SK-N-SH treated with all-trans-retinoic acid at 6 μM for 48 hours (cell line): ENCODE data around the gene SMOC1.

Source experiments
- ATAC-seq: fragments of 200-7000 bp; cut with Tn5 transposase; 3 replicates; pipeline ENCODE4 v1.9.1; 2020; ENCODE audit warnings: mild to moderate bottlenecking, moderate library complexity
- ARNTL ChIP-seq: fragments of 450-650 bp; formaldehyde crosslinking; IDR thresholded peaks from 2 replicates; pipeline ENCODE4 v1.5.0; 2020; ENCODE audit warnings: low read depth, mild to moderate bottlenecking, moderate library complexity, borderline replicate concordance
- BACH2 ChIP-seq: fragments of 250-450 bp; sonication (Bioruptor Pico); IDR thresholded peaks from 2 replicates; pipeline ENCODE4 v1.9.0; 2021; ENCODE audit warnings: mild to moderate bottlenecking, borderline replicate concordance
- CREB5 ChIP-seq: fragments of 250-450 bp; sonication (Bioruptor Pico); IDR thresholded peaks from 2 replicates; pipeline ENCODE4 v1.5.1; 2020; ENCODE audit warnings: low read depth, mild to moderate bottlenecking, moderate library complexity
- ESRRG ChIP-seq: fragments of 250-450 bp; sonication (Bioruptor Pico); IDR thresholded peaks from 2 replicates; pipeline ENCODE4 v1.6.1; 2021; ENCODE audit warnings: mild to moderate bottlenecking
- GLIS3 ChIP-seq: fragments of 250-450 bp; sonication (Bioruptor Pico); IDR thresholded peaks from 2 replicates; pipeline ENCODE4 v1.5.0; 2020; ENCODE audit warnings: mild to moderate bottlenecking, moderate library complexity
- ISL1 ChIP-seq: fragments of 250-450 bp; sonication (Bioruptor Pico); IDR thresholded peaks from 2 replicates; pipeline ENCODE4 v2.1.2; 2022; ENCODE audit warnings: mild to moderate bottlenecking, moderate library complexity
- OSR1 ChIP-seq: fragments of 250-450 bp; sonication (Bioruptor Pico); IDR thresholded peaks from 2 replicates; pipeline ENCODE4 v1.8.0; 2022; ENCODE audit warnings: moderate library complexity, mild to moderate bottlenecking, inconsistent platforms
- PATZ1 ChIP-seq: fragments of 250-450 bp; sonication (Bioruptor Pico); IDR thresholded peaks from 2 replicates; pipeline ENCODE4 v1.8.0; 2020; ENCODE audit warnings: mild to moderate bottlenecking, moderate library complexity, borderline replicate concordance
- RARB ChIP-seq: fragments of 250-450 bp; sonication (Bioruptor Pico); IDR thresholded peaks from 2 replicates; pipeline ENCODE4 v1.8.0; 2021; ENCODE audit warnings: mild to moderate bottlenecking, moderate library complexity
- SNAI2 ChIP-seq: fragments of 250-450 bp; sonication (Bioruptor Pico); IDR thresholded peaks from 2 replicates; pipeline ENCODE4 v1.5.0; 2020; ENCODE audit warnings: mild to moderate bottlenecking, moderate library complexity
- TOX ChIP-seq: fragments of 250-450 bp; sonication (Bioruptor Pico); IDR thresholded peaks from 2 replicates; pipeline ENCODE4 v1.8.0; 2021; ENCODE audit warnings: mild to moderate bottlenecking, moderate library complexity, borderline replicate concordance
- ZC3H10 ChIP-seq: fragments of 250-450 bp; sonication (Bioruptor Pico); IDR thresholded peaks from 2 replicates; pipeline ENCODE4 v1.5.1; 2021; ENCODE audit warnings: mild to moderate bottlenecking, moderate library complexity
- ZFP30 ChIP-seq: fragments of 450-650 bp; formaldehyde crosslinking; IDR thresholded peaks from 2 replicates; pipeline ENCODE4 v1.5.0; 2022; ENCODE audit warnings: mild to moderate bottlenecking, moderate library complexity
- ZNF565 ChIP-seq: fragments of 450-650 bp; formaldehyde crosslinking; conservative IDR thresholded peaks from 2 replicates; pipeline ENCODE4 v1.5.0; 2020; ENCODE audit warnings: low read depth, mild to moderate bottlenecking, moderate library complexity
- ZNF70 ChIP-seq: fragments of 450-650 bp; formaldehyde crosslinking; IDR thresholded peaks from 2 replicates; pipeline ENCODE4 v1.5.0; 2020; ENCODE audit warnings: mild to moderate bottlenecking, moderate library complexity
- ZNF8 ChIP-seq: fragments of 450-650 bp; formaldehyde crosslinking; IDR thresholded peaks from 2 replicates; pipeline ENCODE4 v1.5.0; 2020; ENCODE audit warnings: mild to moderate bottlenecking, moderate library complexity
- TF ChIP-seq, protein P1 (sequence below): fragments of 250-450 bp; sonication (Bioruptor Pico); IDR thresholded peaks from 2 replicates; pipeline ENCODE4 v1.8.0; 2021; ENCODE audit warnings: low read depth, mild to moderate bottlenecking, moderate library complexity, borderline replicate concordance
- TF ChIP-seq, protein P2 (sequence below): fragments of 250-450 bp; sonication (Bioruptor Pico); IDR thresholded peaks from 2 replicates; pipeline ENCODE4 v1.5.1; 2021; ENCODE audit warnings: mild to moderate bottlenecking, moderate library complexity

SMOC1 gene

DNA sequence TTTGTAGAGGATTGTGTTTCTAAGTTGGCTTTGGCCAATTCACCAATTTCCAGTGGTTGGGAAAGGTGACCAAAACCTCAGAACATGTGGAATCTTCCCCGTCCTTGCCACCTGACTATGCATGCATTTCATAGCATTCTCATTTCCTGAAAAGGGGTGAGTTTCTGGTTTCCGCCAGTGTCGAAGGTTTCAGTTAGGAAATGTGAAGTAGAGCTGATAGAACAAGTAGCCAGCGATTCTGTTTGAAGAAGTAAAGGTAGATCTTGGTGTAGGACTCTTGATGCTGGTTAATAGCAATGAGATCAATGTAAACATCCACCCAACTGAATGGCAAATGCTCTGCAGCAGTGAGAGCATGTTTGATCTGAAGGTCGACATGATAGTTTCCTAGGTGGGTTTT lies 15.9 kb downstream of the SMOC1 start (continued):
- TF ChIP-seq, protein P1, sequence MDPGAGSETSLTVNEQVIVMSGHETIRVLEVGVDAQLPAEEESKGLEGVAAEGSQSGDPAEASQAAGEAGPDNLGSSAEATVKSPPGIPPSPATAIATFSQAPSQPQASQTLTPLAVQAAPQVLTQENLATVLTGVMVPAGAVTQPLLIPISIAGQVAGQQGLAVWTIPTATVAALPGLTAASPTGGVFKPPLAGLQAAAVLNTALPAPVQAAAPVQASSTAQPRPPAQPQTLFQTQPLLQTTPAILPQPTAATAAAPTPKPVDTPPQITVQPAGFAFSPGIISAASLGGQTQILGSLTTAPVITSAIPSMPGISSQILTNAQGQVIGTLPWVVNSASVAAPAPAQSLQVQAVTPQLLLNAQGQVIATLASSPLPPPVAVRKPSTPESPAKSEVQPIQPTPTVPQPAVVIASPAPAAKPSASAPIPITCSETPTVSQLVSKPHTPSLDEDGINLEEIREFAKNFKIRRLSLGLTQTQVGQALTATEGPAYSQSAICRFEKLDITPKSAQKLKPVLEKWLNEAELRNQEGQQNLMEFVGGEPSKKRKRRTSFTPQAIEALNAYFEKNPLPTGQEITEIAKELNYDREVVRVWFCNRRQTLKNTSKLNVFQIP (CRISPR knock-in tag): no peak
- TF ChIP-seq ZNF8 (no peak), ZNF70 (CRISPR knock-in tag) (no peak), RARB (CRISPR knock-in tag) (no peak), ISL1 (CRISPR knock-in tag) (no peak)

GRCh38 chr14:69896080-69896479 lies 16.9 kb downstream of the SMOC1 start:
- ATAC-seq: no peak
- TF ChIP-seq CREB5 (CRISPR knock-in tag): no peak
- TF ChIP-seq PATZ1 (CRISPR knock-in tag): no peak
- no peak for TF ChIP-seq OSR1
- no peak for TF ChIP-seq ZNF565 (CRISPR knock-in tag)
- no peak for TF ChIP-seq ZFP30 (CRISPR knock-in tag)
- TF ChIP-seq ZNF70 (CRISPR knock-in tag): no peak
- no peak for TF ChIP-seq ZC3H10 (CRISPR knock-in tag)
- no peak for TF ChIP-seq GLIS3
- no peak for TF ChIP-seq ARNTL (CRISPR knock-in tag)
- TF ChIP-seq, protein P1 (CRISPR knock-in tag): no peak
- no peak for TF ChIP-seq ESRRG
- TF ChIP-seq TOX: no peak

GRCh38 chr14:69896972-69897371 lies 17.8 kb downstream of the SMOC1 start:
- TF ChIP-seq, protein P2, sequence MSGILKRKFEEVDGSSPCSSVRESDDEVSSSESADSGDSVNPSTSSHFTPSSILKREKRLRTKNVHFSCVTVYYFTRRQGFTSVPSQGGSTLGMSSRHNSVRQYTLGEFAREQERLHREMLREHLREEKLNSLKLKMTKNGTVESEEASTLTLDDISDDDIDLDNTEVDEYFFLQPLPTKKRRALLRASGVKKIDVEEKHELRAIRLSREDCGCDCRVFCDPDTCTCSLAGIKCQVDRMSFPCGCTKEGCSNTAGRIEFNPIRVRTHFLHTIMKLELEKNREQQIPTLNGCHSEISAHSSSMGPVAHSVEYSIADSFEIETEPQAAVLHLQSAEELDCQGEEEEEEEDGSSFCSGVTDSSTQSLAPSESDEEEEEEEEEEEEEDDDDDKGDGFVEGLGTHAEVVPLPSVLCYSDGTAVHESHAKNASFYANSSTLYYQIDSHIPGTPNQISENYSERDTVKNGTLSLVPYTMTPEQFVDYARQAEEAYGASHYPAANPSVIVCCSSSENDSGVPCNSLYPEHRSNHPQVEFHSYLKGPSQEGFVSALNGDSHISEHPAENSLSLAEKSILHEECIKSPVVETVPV (CRISPR knock-in tag): no peak
- TF ChIP-seq OSR1: no peak
- no peak for TF ChIP-seq GLIS3
- TF ChIP-seq ESRRG: no peak
- no peak for TF ChIP-seq BACH2 (CRISPR knock-in tag)
- TF ChIP-seq ZFP30 (CRISPR knock-in tag): no peak
- no peak for TF ChIP-seq RARB (CRISPR knock-in tag)
- no peak for TF ChIP-seq CREB5 (CRISPR knock-in tag)
- no peak for ATAC-seq

DNA sequence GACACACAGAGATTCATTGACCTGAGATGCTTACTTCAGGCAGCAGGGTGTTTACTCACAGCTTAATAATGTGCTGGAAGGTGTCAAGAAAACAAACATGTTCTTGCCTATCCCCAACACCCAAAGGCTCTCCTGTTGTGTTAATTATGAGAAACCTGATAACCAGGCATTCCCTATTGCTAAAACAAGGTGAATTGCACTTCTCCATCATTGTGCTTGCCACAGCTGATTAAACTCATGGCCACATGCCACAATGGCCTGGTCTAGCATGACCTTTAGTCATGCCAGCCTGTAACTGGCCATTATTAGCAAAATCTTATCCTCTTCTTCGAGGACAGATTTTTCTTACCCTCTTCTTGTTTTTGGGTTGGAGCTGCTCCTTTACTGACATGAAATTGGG lies 21.4 kb downstream of the SMOC1 start:
- no peak for ATAC-seq
- TF ChIP-seq ZNF565 (CRISPR knock-in tag): no peak
- TF ChIP-seq ZNF8: no peak
- TF ChIP-seq, protein P2 (CRISPR knock-in tag): no peak
- TF ChIP-seq, protein P1 (CRISPR knock-in tag): no peak
- TF ChIP-seq ESRRG: no peak
- no peak for TF ChIP-seq SNAI2 (CRISPR knock-in tag)
- no peak for TF ChIP-seq PATZ1 (CRISPR knock-in tag)
